GM19023 (cell line): ENCODE measurements around the gene HPS1.
"Not testable (repeated sequence)": the region's sequence is repeated elsewhere in the genome, so short reads cannot be mapped to it uniquely, and the experiment has no call there.

ENCODE experiments used
- ATAC-seq: cut with Tn5 transposase; IDR thresholded peaks from one replicate; pipeline ENCODE4 v1.9.1; 2021; ENCODE audit warnings: mild to moderate bottlenecking, moderate library complexity; ENCODE audit not compliant: unreplicated experiment

Gene HPS1

GRCh38 chr10:98396096-98397063 lies 50.4 kb downstream of the HPS1 start:
- ATAC-seq = no peak

- ATAC-seq = no peak
Measured at GRCh38 chr10:98394851-98395440, 51.8 kb downstream of the HPS1 start.

GRCh38 chr10:98391578-98391991 lies 55.1 kb downstream of the HPS1 start:
- no peak for ATAC-seq

- ATAC-seq = no peak
Measured at GRCh38 chr10:98391065-98391464, 55.7 kb downstream of the HPS1 start.

GRCh38 chr10:98390406-98390805 lies 56.3 kb downstream of the HPS1 start:
- ATAC-seq = no peak

GRCh38 chr10:98389398-98389797 lies 57.3 kb downstream of the HPS1 start:
- no peak for ATAC-seq

- no peak for ATAC-seq
Measured at GRCh38 chr10:98388101-98388655, 58.6 kb downstream of the HPS1 start.

GRCh38 chr10:98384531-98385133 lies 62.1 kb downstream of the HPS1 start:
- ATAC-seq = no peak

- ATAC-seq = no peak
Measured at GRCh38 chr10:98383869-98384268, 62.9 kb downstream of the HPS1 start.

GRCh38 chr10:98383134-98383667 lies 63.5 kb downstream of the HPS1 start:
- not testable (repeated sequence) for ATAC-seq

GRCh38 chr10:98382691-98383101 lies 64.0 kb downstream of the HPS1 start:
- ATAC-seq = no peak

- ATAC-seq = no peak
Measured at GRCh38 chr10:98380493-98381339, 66.0 kb downstream of the HPS1 start.

GRCh38 chr10:98378722-98379121 lies 68.0 kb downstream of the HPS1 start:
- ATAC-seq = no peak

- ATAC-seq = no peak
Measured at GRCh38 chr10:98377536-98377935, 69.2 kb downstream of the HPS1 start.

- no peak for ATAC-seq
Measured at GRCh38 chr10:98377001-98377400, 69.7 kb downstream of the HPS1 start.

- no peak for ATAC-seq
Measured at GRCh38 chr10:98376485-98376884, 70.2 kb downstream of the HPS1 start.

GRCh38 chr10:98374217-98374985 lies 72.3 kb downstream of the HPS1 start:
- ATAC-seq = no peak

GRCh38 chr10:98373260-98374040 lies 73.3 kb downstream of the HPS1 start:
- no peak for ATAC-seq
